GM19193 (cell line): ENCODE results near the gene PDE6D.

Experiments used
- POLR2A ChIP-seq: IDR thresholded peaks from 4 replicates; pipeline ENCODE4 v1.6.1; 2011; ENCODE audit not compliant: insufficient read depth, insufficient read length; ENCODE audit errors: extremely low read depth

The PDE6D gene

DNA sequence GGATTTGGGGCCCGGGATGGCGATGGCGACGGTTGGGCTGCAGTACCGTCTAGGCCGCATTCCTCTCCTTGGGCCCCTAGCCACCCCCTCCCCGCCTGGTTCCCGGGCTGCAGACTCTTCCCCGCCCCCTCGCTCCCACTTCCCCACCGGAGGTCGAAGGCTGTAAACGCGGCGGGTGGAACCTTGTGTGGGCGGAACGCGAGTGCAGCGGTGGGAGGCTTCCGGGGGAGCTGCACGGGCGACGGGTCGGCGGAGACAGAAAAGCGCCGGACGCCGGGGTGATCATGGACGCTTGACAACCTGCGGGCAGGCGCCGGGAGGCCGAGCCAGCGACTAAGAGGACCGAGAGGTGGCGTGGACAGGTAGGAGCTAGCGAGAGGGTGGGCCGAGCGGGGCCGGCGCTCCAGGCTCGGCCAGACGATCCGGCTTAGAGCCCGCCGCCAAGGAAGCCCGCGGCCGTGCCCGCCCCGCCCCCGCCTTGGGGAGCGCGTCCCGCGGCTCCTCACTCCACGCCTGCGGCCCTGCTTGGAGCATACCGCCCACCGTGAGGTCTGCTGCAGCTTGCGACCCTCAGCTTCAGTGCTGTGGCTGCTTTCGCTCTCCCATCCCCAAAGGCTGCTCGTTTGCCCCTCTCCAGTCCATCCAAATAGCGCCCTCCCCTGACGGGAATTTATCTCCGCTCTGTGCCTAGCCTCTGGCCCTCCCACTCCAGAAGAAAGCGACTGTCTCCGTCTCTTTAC is 5.3 kb upstream of the PDE6D start, which contains the start of gene COPS7B:
TSS of gene COPS7B (plus strand) at position 269 of the 740 bp plus-strand sequence. CDS start 2,126 bp downstream, outside the sequence.
- TF ChIP-seq POLR2A: peak; percentile 70

GRCh38 chr2:231785822-231786176 is 4.7 kb upstream of the PDE6D start:
- TF ChIP-seq POLR2A: no peak

GRCh38 chr2:231785413-231785812 is 4.3 kb upstream of the PDE6D start:
- TF ChIP-seq POLR2A: no peak

GRCh38 chr2:231781798-231782726 is 980 bp upstream of the PDE6D start:
- no peak for TF ChIP-seq POLR2A

DNA sequence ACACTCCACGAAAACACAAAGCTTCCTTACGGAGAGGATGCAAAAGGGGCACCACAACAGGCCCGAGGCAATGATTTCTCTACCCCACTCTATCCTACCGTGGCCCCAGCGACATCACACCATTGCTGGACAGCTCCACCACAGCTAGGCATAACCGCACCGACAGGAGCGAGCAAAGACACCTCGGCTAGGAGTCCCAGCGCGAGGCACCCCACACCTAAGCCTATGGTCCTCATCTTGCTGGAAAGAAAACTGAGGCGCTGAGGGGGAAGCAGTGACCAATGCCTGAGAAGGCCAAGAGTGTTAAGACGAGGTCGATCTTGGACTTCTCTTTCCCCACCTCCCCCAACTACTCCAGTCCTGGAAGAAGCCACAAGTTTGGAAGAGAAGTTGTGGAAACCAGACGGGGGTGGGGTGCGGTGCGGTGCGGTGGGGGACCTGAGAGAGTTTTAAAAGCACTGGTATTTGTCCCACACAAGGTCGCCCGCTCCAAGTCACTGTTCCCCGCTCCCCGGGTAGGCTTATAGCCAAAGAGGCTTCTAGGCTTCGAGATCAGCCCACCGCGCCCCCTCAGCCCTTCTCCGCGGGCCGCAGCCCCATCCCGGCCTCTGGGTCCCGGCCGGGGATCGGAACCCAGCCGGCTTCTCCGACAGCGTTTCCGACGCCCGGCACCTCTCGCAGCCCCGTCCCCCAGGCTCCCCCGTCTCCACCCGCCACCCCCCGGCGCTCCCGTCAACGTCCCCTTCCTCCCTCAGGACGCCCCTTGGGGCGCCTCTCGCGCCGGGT is 766 bp downstream of the PDE6D start:
- no peak for TF ChIP-seq POLR2A

DNA sequence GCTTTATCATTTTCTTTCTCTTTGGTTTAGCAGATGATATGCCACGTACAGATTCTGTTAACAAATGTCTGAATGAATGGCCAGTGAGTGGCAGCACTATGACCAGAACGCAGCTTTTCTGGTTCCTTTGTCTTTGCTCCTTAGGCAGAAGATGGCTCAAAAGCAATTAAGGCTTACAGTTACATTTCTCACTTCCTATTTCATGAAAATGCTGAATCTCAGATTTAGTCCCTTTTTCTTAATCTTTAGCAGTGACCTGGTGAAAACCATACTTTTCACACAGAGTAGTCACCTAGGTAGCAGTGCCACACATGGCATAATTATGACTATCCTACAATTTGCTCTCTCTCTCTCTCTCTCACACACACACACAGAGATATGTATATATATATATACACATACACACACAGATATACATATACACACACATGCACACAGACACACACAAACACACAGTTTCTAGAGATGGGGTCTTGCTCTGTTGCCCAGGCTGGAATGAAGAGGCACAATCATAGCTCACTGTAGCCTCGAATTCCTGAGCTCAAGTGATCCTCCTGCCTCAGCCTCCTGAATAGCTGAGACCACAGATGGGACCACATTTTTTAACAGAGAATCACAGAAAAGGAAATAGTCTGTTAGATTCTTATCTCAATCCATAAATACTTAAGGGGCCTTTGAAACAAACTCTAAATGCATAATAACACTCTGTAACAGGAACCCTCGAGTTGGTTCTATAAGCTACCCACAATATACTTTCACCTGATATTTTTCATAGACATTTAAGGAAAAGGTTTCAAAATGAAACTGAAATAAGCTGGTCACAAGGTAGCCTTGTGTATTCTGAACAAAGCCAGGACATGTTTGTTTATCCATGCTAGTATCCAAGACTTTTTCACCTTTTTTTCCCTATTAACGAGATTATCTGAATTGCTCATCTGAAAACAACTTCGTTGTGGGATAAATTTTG is 11.6 kb downstream of the PDE6D start:
- TF ChIP-seq POLR2A: no peak

- no peak for TF ChIP-seq POLR2A
Measured at GRCh38 chr2:231765496-231765929, 15.6 kb downstream of the PDE6D start.

DNA sequence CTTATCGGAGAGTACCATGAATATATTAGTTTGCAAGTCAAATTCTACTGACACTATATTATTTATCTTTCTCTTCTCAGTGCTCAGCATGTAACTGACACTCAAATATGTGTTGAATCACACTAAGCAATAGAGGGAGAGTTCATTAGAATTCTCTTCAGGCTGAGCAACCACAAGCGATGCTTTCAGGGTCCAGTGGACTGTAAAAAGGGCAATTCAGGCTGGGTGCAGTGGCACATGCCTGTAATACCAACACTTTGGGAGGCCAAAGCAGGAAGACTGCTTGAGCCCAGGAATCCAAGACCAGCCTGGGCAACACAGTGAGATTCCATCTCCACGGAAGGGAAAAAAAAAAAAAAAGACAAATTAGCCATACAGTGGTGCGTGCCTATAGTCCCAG is 16.3 kb downstream of the PDE6D start:
- TF ChIP-seq POLR2A: no peak

DNA sequence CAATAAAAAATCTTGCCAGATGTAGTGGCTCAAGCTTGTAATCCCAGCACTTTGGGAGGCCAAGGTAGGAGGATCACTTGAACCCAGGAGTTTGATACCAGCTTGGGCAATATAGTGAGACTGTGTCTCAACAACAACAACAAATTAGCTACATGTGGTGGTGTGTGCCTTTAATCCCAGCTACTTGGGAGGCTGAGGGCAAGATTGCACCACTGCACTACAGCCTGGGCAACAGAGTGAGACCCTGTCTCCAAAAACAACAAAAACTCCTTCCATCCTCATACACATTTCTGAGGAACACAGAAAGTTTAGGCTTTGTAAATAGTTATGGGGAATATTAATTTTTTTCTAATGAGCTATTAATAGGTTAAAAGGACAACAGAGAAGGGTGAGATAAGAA is 17.0 kb downstream of the PDE6D start:
- TF ChIP-seq POLR2A: no peak

DNA sequence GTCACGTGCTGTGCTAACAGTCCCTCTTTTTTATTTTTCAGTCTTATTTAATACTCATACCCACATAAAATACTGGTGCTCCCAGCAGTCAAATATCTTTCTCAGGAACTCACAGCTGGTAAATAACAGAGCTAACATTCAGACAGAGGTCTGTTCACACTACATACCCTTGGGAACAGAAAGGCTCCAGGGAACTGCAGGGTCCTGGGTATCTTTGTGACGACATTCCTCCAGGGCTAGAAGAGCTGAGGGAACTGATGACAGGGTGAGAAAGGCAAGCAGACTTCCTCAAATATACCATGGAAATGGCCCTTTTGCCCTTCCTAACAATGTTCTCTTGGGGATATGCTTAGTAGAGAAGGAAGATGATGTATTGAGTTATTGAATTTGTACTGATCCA is 19.3 kb downstream of the PDE6D start:
- TF ChIP-seq POLR2A: no peak

DNA sequence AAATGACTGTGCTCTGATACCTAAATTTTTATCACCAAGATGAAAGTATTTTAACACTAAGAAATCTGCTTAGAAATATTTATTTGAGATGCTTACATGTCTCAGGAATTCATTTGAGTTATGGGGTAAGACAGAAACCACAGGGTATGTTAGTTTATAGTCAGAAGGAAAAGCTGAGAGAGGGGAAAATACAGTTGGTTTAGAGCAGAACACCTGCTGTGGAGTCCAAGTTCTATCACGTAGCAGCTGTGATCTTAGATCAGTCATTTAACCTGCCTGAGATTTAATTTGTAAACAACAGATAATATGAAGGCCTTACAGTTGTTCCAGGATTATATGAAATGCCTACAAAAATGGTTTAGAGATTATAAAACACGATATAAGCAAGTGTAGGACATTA is 29.0 kb downstream of the PDE6D start:
- no peak for TF ChIP-seq POLR2A

DNA sequence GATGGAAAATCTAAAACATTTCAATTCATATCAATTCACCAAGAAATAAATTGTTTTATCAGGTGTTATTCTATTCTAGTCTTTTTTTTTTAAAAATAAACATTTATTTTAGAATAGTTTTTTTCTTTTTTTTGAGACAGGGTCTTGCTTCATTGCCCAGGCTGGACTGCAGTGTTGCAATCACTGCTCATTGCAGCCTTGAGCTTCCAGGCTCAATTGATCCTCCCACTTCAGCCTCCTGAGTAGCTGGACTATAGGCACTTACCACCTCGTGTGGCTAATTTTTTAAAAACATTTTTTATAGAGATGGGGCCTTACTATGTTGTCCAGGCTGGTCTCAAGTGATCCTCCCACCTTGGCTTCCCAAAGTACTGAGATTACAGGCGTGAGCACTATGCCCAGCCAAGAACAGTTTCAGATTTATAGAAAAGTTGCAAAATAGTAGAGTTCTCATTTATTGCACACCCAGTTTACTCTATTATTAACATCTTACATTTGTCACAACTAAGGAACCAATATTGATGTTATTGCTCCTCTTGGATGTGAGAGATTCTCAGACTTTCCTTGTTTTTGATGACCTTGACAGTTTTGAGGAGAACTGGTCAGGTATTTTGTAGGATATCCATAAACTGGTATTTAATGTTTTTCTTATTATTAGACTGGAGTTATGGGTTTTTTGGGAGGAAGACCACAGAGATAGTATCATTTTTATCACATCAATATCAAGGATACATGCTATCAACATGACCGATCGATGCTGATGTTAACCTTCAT is 29.9 kb downstream of the PDE6D start:
- TF ChIP-seq POLR2A: no peak
